SK-N-SH (cell line): Measurements from ENCODE around the gene UNK. TPM values are rescaled to one million over a fixed set of nuclear protein-coding genes. Genes with fewer than 3 reads are reported as not detected.

Source experiments
- CTCF ChIA-PET: fragments of 300-600, 350-600 bp; formaldehyde crosslinking; extraction: SDS; loops from one replicate; lab custom pipeline; 2021; lab: Yijun Ruan, JAX
- POLR2A ChIA-PET: fragments of 350-600 bp; sonication (Branson Sonifier 250); formaldehyde crosslinking; extraction: SDS; loops from one replicate; lab custom pipeline; 2020; ENCODE audit warnings: antibody characterized with exemption, inconsistent platforms; lab: Yijun Ruan, JAX
- DNase-seq: peaks from one replicate; pipeline ENCODE4 v3.0.0; 2012
- H2AFZ ChIP-seq: fragments of 200-600 bp; sonication (generic); 2 replicates; pipeline ENCODE4 v1.8.1; 2016; ENCODE audit warnings: antibody characterized with exemption, mild to moderate bottlenecking, low read depth
- H3F3A ChIP-seq: fragments of 200-600 bp; sonication (generic); replicated peaks from 2 replicates; pipeline ENCODE3; 2016; ENCODE audit warnings: antibody characterized with exemption, mild to moderate bottlenecking; ENCODE audit not compliant: insufficient read depth
- H3K27ac ChIP-seq, 2 experiments: fragments of 200-500 bp in 1 of 2; fragments of 200-600 bp in 1 of 2; sonication (Bioruptor generic) in 1 of 2; sonication (generic), shearing (Covaris generic) in 1 of 2; 2 replicates each; pipeline versions ENCODE4 v1.5.1 to v1.6.1; 2014 to 2016; ENCODE audit warnings: low read depth in 2 of 2, inconsistent platforms in 1 of 2, low read length in 1 of 2, mild to moderate bottlenecking in 1 of 2, mixed read lengths in 1 of 2
- H3K27me3 ChIP-seq: fragments of 200-600 bp; sonication (generic), shearing (Covaris generic); 2 replicates; pipeline ENCODE4 v1.6.1; 2016; ENCODE audit warnings: mixed run types; ENCODE audit not compliant: insufficient read depth
- H3K36me3 ChIP-seq, 2 experiments: fragments of 200-500 bp in 1 of 2; fragments of 200-600 bp in 1 of 2; sonication (Bioruptor generic) in 1 of 2; sonication (generic) in 1 of 2; replicated peaks in 1 of 2; 2 replicates each; pipeline versions ENCODE3 to v1.5.1; 2014 to 2016; ENCODE audit warnings: low read length in 1 of 2, mild to moderate bottlenecking in 1 of 2; ENCODE audit not compliant: insufficient read depth in 2 of 2, control insufficient read depth in 1 of 2
- H3K4me1 ChIP-seq, 2 experiments: fragments of 200-500 bp in 1 of 2; fragments of 200-600 bp in 1 of 2; sonication (Bioruptor generic) in 1 of 2; sonication (generic), shearing (Covaris generic) in 1 of 2; 2 replicates each; pipeline versions ENCODE4 v1.5.1 to v1.6.1; 2014 to 2016; ENCODE audit warnings: low read depth in 1 of 2, low read length in 1 of 2, mixed run types in 1 of 2; ENCODE audit not compliant: insufficient read depth in 2 of 2, control insufficient read depth in 1 of 2
- H3K4me2 ChIP-seq: fragments of 200-600 bp; sonication (generic), shearing (Covaris generic); 2 replicates; pipeline ENCODE4 v1.6.1; 2017; ENCODE audit warnings: mixed run types
- H3K4me3 ChIP-seq, 2 experiments: fragments of 200-500 bp in 1 of 2; fragments of 200-600 bp in 1 of 2; sonication (Bioruptor generic) in 1 of 2; sonication (generic), shearing (Covaris generic) in 1 of 2; 2 replicates each; pipeline versions ENCODE4 v1.5.1 to v1.8.1; 2014 to 2016; ENCODE audit warnings: low read depth in 2 of 2, inconsistent platforms in 1 of 2, low read length in 1 of 2, mild to moderate bottlenecking in 1 of 2, mixed read lengths in 1 of 2, moderate library complexity in 1 of 2
- H3K79me2 ChIP-seq: fragments of 200-600 bp; sonication (generic); 2 replicates; pipeline ENCODE4 v1.8.1; 2017; ENCODE audit warnings: mild to moderate bottlenecking; ENCODE audit not compliant: insufficient read depth
- H3K9ac ChIP-seq: fragments of 200-600 bp; sonication (generic); 2 replicates; pipeline ENCODE4 v1.6.1; 2017; ENCODE audit warnings: mixed run types
- H3K9me2 ChIP-seq: fragments of 200-600 bp; sonication (generic); 2 replicates; pipeline ENCODE4 v1.6.1; 2017; ENCODE audit warnings: mixed run types
- H3K9me3 ChIP-seq: fragments of 200-600 bp; sonication (generic); 2 replicates; pipeline ENCODE4 v1.6.1; 2017; ENCODE audit warnings: mixed run types, mild to moderate bottlenecking, moderate library complexity
- H4K20me1 ChIP-seq: fragments of 200-600 bp; sonication (generic); 2 replicates; pipeline ENCODE4 v1.6.1; 2017; ENCODE audit warnings: mild to moderate bottlenecking, mixed run types; ENCODE audit not compliant: insufficient read depth
- ELF1 ChIP-seq: IDR thresholded peaks from 2 replicates; pipeline ENCODE4 v1.4.0; 2012
- EZH2phosphoT487 ChIP-seq: fragments of 200-600 bp; sonication (generic); IDR thresholded peaks from 2 replicates; pipeline ENCODE4 v1.6.1; 2017; ENCODE audit warnings: low read depth, mixed run types, mild to moderate bottlenecking, antibody characterized with exemption, moderate library complexity, borderline replicate concordance
- GATA2 ChIP-seq: sonication (generic); formaldehyde crosslinking; IDR thresholded peaks from 2 replicates; pipeline ENCODE4 v1.5.0; 2020; ENCODE audit warnings: mild to moderate bottlenecking, missing genetic modification reagents
- MAX ChIP-seq: IDR thresholded peaks from 2 replicates; pipeline ENCODE4 v1.4.0; 2012; ENCODE audit warnings: low read depth
- NRF1 ChIP-seq: IDR thresholded peaks from 2 replicates; pipeline ENCODE4 v1.6.1; 2012; ENCODE audit warnings: low read depth, mild to moderate bottlenecking, low read length
- PBX3 ChIP-seq: IDR thresholded peaks from 2 replicates; pipeline ENCODE4; 2012
- RAD21 ChIP-seq: IDR thresholded peaks from 2 replicates; pipeline ENCODE4 v1.6.1; 2012; ENCODE audit warnings: mild to moderate bottlenecking, low read length
- RFX5 ChIP-seq: IDR thresholded peaks from 2 replicates; pipeline ENCODE4 v1.6.1; 2012; ENCODE audit warnings: mild to moderate bottlenecking, improper control_type of control experiment, low read length
- TAF1 ChIP-seq: IDR thresholded peaks from 2 replicates; pipeline ENCODE4 v1.6.1; 2012; ENCODE audit warnings: low read depth, mild to moderate bottlenecking, low read length, moderate library complexity, borderline replicate concordance
- TCF12 ChIP-seq: IDR thresholded peaks from 2 replicates; pipeline ENCODE4 v1.4.0; 2012
- TEAD4 ChIP-seq: IDR thresholded peaks from 2 replicates; pipeline ENCODE4 v1.4.0; 2012; ENCODE audit warnings: mild to moderate bottlenecking, borderline replicate concordance; ENCODE audit not compliant: insufficient read depth
- USF2 ChIP-seq: fragments of 150-350 bp; IDR thresholded peaks from 2 replicates; pipeline ENCODE4 v1.6.1; 2017; ENCODE audit warnings: antibody characterized with exemption, low read length, low read depth, borderline replicate concordance
- YY1 ChIP-seq: IDR thresholded peaks from 2 replicates; pipeline ENCODE4 v1.4.0; 2012; ENCODE audit warnings: low read depth, mild to moderate bottlenecking
- WGBS: methylation state at CpG from one replicate; pipeline ENCODE4 v1.1.6; 2017; ENCODE audit warnings: low lambda C conversion rate; 5-methylcytosine and 5-hydroxymethylcytosine counted together
- polyA plus RNA-seq, 3 experiments: library from polyadenylated mRNA; depleted of rRNA; stranded (reverse); fragments of >200 nt; gene quantifications; 2 replicates each; pipeline ENCODE4 v1.2.3, GENCODE V29; 2012
- TF ChIP-seq, protein P1 (sequence below): IDR thresholded peaks from 2 replicates; pipeline ENCODE4 v1.6.1; 2012; ENCODE audit warnings: mild to moderate bottlenecking, low read depth, low read length, moderate library complexity

UNK gene
- polyA plus RNA-seq, 1 of the 3 experiments (the other 2 are of a cell fraction), result 24.8 TPM

DNA sequence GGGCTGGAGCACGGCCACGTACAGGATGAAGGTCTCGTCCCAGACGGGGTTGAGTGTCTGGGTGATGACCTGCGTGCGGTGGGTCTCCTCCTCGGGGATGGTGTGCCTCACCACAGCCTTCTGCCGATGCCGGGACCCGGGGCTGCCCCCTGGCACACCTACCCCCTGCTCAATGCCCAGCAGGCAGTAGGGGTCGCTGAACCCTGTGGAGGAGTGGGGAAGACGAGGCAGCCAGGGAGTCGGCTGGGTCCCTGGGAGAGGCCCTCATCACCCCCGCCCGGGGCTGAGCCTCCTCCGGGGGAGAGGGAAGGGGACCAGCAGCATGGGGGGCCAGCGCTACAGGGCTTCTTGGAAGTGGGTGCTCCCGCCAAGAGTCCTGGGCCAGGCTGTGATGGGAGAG is 57.8 kb downstream of the UNK start:
- no peak for TF ChIP-seq YY1
- no peak for TF ChIP-seq RFX5
- no peak for TF ChIP-seq TAF1
- TF ChIP-seq USF2, result no peak
- no peak for TF ChIP-seq GATA2 (CRISPR knock-in tag)
- TF ChIP-seq EZH2phosphoT487, result no peak
- TF ChIP-seq TEAD4, result no peak
- no peak for TF ChIP-seq PBX3
- TF ChIP-seq ELF1, result no peak
- TF ChIP-seq NRF1, result no peak
- TF ChIP-seq, protein P1, sequence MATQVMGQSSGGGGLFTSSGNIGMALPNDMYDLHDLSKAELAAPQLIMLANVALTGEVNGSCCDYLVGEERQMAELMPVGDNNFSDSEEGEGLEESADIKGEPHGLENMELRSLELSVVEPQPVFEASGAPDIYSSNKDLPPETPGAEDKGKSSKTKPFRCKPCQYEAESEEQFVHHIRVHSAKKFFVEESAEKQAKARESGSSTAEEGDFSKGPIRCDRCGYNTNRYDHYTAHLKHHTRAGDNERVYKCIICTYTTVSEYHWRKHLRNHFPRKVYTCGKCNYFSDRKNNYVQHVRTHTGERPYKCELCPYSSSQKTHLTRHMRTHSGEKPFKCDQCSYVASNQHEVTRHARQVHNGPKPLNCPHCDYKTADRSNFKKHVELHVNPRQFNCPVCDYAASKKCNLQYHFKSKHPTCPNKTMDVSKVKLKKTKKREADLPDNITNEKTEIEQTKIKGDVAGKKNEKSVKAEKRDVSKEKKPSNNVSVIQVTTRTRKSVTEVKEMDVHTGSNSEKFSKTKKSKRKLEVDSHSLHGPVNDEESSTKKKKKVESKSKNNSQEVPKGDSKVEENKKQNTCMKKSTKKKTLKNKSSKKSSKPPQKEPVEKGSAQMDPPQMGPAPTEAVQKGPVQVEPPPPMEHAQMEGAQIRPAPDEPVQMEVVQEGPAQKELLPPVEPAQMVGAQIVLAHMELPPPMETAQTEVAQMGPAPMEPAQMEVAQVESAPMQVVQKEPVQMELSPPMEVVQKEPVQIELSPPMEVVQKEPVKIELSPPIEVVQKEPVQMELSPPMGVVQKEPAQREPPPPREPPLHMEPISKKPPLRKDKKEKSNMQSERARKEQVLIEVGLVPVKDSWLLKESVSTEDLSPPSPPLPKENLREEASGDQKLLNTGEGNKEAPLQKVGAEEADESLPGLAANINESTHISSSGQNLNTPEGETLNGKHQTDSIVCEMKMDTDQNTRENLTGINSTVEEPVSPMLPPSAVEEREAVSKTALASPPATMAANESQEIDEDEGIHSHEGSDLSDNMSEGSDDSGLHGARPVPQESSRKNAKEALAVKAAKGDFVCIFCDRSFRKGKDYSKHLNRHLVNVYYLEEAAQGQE, result no peak
- TF ChIP-seq RAD21, result no peak
- no peak for TF ChIP-seq MAX
- no peak for TF ChIP-seq TCF12
- Histone ChIP-seq H3K4me3 (no peak overlapping the region), H4K20me1 (no peaks in the 10 kb centered on the region), H3K9me2 (no peaks in the 10 kb centered on the region), H2AFZ (no peak overlapping the region), H3K4me1 (peaks cover 4 to 38% of the 10 kb centered on the region in 2 experiments; a peak in 3 of 4 replicates), H3K36me3 (peaks cover 5 to 18% of the 10 kb centered on the region in 2 experiments), H3K27me3 (no peaks in the 10 kb centered on the region), H3K4me2 (no peak overlapping the region), H3K27ac (no peak overlapping the region), H3K79me2 (no peaks in the 10 kb centered on the region), H3K9ac (no peak overlapping the region), H3F3A (no peaks in the 10 kb centered on the region), H3K9me3 (no peaks in the 10 kb centered on the region)
- POLR2A ChIA-PET, result interaction anchor here (1.1 to 4.5 kb wide), 2 partner anchors 15 to 64 kb away, joined by 3 to 38 read pairs; a partner anchor contains a TSS
- 93% methylated on average over 11 of the region's 18 CpGs for WGBS
- no peak for DNase-seq
- CTCF ChIA-PET, result interaction anchor here (1.0 to 16.1 kb wide), 3 partner anchors 10 to 95 kb away, joined by 3 to 326 read pairs (median 8); partner anchors contain the start of gene UNK
